ENCODE data around the gene KIF5A.
"Not testable (repeated sequence)": the region's sequence is repeated elsewhere in the genome, so short reads cannot be mapped to it uniquely, and the experiment has no call there.

DNA sequence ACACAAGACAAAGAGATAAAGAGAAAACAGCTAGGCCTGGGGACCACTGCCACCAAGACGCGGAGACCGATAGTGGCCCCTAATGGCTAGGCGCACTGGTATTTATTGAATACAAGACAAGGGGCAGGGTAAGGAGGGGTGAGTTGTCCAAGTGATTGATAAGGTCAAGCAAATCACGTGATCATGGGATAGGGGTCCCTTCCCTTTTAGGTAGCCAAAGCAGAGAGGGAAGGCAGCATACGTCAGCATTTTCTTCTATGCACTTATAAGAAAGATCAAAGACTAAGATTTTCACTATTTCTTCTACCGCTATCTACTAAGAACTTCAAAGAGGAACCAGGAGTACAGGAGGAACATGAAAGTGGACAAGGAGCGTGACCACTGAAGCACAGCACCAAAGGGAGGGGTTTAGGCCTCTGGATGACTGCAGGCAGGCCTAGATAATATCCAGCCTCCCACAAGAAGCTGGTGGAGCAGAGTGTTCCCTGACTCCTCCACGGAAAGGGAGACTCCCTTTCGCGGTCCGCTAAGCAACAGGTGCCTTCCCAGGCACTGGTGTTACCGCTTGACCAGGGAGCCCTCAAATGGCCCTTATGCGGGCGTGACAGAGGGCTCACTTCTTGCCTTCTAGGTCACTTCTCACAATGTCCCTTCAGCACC, 39.2 kb downstream of the KIF5A start:
- not testable (repeated sequence) for TF ChIP-seq CTCF, POLR2A (IDR thresholded peaks at IDR 0.05)
